SK-N-SH treated with all-trans-retinoic acid at 6 μM for 48 hours (cell line): ENCODE measurements around the gene RHOT2.

Source experiments
- ATAC-seq: fragments of 200-7000 bp; cut with Tn5 transposase; 3 replicates; pipeline ENCODE4 v1.9.1; 2020; ENCODE audit warnings: mild to moderate bottlenecking, moderate library complexity
- ARNTL ChIP-seq: fragments of 450-650 bp; formaldehyde crosslinking; IDR thresholded peaks from 2 replicates; pipeline ENCODE4 v1.5.0; 2020; ENCODE audit warnings: low read depth, mild to moderate bottlenecking, moderate library complexity, borderline replicate concordance
- BACH2 ChIP-seq: fragments of 250-450 bp; sonication (Bioruptor Pico); IDR thresholded peaks from 2 replicates; pipeline ENCODE4 v1.9.0; 2021; ENCODE audit warnings: mild to moderate bottlenecking, borderline replicate concordance
- CSDC2 ChIP-seq: fragments of 250-450 bp; sonication (Bioruptor Pico); IDR thresholded peaks from 2 replicates; pipeline ENCODE4 v1.5.0; 2020; ENCODE audit warnings: mild to moderate bottlenecking, moderate library complexity
- ESRRG ChIP-seq: fragments of 250-450 bp; sonication (Bioruptor Pico); IDR thresholded peaks from 2 replicates; pipeline ENCODE4 v1.6.1; 2021; ENCODE audit warnings: mild to moderate bottlenecking
- GLIS3 ChIP-seq: fragments of 250-450 bp; sonication (Bioruptor Pico); IDR thresholded peaks from 2 replicates; pipeline ENCODE4 v1.5.0; 2020; ENCODE audit warnings: mild to moderate bottlenecking, moderate library complexity
- ISL1 ChIP-seq: fragments of 250-450 bp; sonication (Bioruptor Pico); IDR thresholded peaks from 2 replicates; pipeline ENCODE4 v2.1.2; 2022; ENCODE audit warnings: mild to moderate bottlenecking, moderate library complexity
- OSR1 ChIP-seq: fragments of 250-450 bp; sonication (Bioruptor Pico); IDR thresholded peaks from 2 replicates; pipeline ENCODE4 v1.8.0; 2022; ENCODE audit warnings: moderate library complexity, mild to moderate bottlenecking, inconsistent platforms
- PATZ1 ChIP-seq: fragments of 250-450 bp; sonication (Bioruptor Pico); IDR thresholded peaks from 2 replicates; pipeline ENCODE4 v1.8.0; 2020; ENCODE audit warnings: mild to moderate bottlenecking, moderate library complexity, borderline replicate concordance
- PPARA ChIP-seq: fragments of 250-450 bp; sonication (Bioruptor Pico); IDR thresholded peaks from 2 replicates; pipeline ENCODE4 v1.5.0; 2020; ENCODE audit warnings: mild to moderate bottlenecking, borderline replicate concordance
- RARB ChIP-seq: fragments of 250-450 bp; sonication (Bioruptor Pico); IDR thresholded peaks from 2 replicates; pipeline ENCODE4 v1.8.0; 2021; ENCODE audit warnings: mild to moderate bottlenecking, moderate library complexity
- SNAI2 ChIP-seq: fragments of 250-450 bp; sonication (Bioruptor Pico); IDR thresholded peaks from 2 replicates; pipeline ENCODE4 v1.5.0; 2020; ENCODE audit warnings: mild to moderate bottlenecking, moderate library complexity
- TCF4 ChIP-seq: fragments of 250-450 bp; sonication (Bioruptor Pico); IDR thresholded peaks from 2 replicates; pipeline ENCODE4 v1.8.0; 2021; ENCODE audit warnings: mild to moderate bottlenecking, moderate library complexity, borderline replicate concordance
- TOX ChIP-seq: fragments of 250-450 bp; sonication (Bioruptor Pico); IDR thresholded peaks from 2 replicates; pipeline ENCODE4 v1.8.0; 2021; ENCODE audit warnings: mild to moderate bottlenecking, moderate library complexity, borderline replicate concordance
- TSHZ2 ChIP-seq: fragments of 250-450 bp; sonication (Bioruptor Pico); IDR thresholded peaks from 2 replicates; pipeline ENCODE4 v1.5.0; 2020; ENCODE audit warnings: mild to moderate bottlenecking, moderate library complexity
- ZC3H10 ChIP-seq: fragments of 250-450 bp; sonication (Bioruptor Pico); IDR thresholded peaks from 2 replicates; pipeline ENCODE4 v1.5.1; 2021; ENCODE audit warnings: mild to moderate bottlenecking, moderate library complexity
- ZFP3 ChIP-seq: fragments of 250-450 bp; sonication (Bioruptor Pico); IDR thresholded peaks from 2 replicates; pipeline ENCODE4 v1.5.0; 2020; ENCODE audit warnings: mild to moderate bottlenecking, moderate library complexity
- ZFP30 ChIP-seq: fragments of 450-650 bp; formaldehyde crosslinking; IDR thresholded peaks from 2 replicates; pipeline ENCODE4 v1.5.0; 2022; ENCODE audit warnings: mild to moderate bottlenecking, moderate library complexity
- ZNF565 ChIP-seq: fragments of 450-650 bp; formaldehyde crosslinking; conservative IDR thresholded peaks from 2 replicates; pipeline ENCODE4 v1.5.0; 2020; ENCODE audit warnings: low read depth, mild to moderate bottlenecking, moderate library complexity
- ZNF70 ChIP-seq: fragments of 450-650 bp; formaldehyde crosslinking; IDR thresholded peaks from 2 replicates; pipeline ENCODE4 v1.5.0; 2020; ENCODE audit warnings: mild to moderate bottlenecking, moderate library complexity
- ZNF8 ChIP-seq: fragments of 450-650 bp; formaldehyde crosslinking; IDR thresholded peaks from 2 replicates; pipeline ENCODE4 v1.5.0; 2020; ENCODE audit warnings: mild to moderate bottlenecking, moderate library complexity
- TF ChIP-seq, protein P1 (sequence below): fragments of 250-450 bp; sonication (Bioruptor Pico); IDR thresholded peaks from 2 replicates; pipeline ENCODE4 v1.5.1; 2021; ENCODE audit warnings: mild to moderate bottlenecking, moderate library complexity
- TF ChIP-seq, protein P2 (sequence below): fragments of 250-450 bp; sonication (Bioruptor Pico); IDR thresholded peaks from 2 replicates; pipeline ENCODE4 v1.5.1; 2020; ENCODE audit warnings: low read depth, mild to moderate bottlenecking, moderate library complexity

Gene RHOT2

GRCh38 chr16:626787-627453, 41.0 kb upstream of the RHOT2 start (continued):
- TF ChIP-seq, protein P1, sequence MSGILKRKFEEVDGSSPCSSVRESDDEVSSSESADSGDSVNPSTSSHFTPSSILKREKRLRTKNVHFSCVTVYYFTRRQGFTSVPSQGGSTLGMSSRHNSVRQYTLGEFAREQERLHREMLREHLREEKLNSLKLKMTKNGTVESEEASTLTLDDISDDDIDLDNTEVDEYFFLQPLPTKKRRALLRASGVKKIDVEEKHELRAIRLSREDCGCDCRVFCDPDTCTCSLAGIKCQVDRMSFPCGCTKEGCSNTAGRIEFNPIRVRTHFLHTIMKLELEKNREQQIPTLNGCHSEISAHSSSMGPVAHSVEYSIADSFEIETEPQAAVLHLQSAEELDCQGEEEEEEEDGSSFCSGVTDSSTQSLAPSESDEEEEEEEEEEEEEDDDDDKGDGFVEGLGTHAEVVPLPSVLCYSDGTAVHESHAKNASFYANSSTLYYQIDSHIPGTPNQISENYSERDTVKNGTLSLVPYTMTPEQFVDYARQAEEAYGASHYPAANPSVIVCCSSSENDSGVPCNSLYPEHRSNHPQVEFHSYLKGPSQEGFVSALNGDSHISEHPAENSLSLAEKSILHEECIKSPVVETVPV (CRISPR knock-in tag): no peak
- TF ChIP-seq CSDC2 (CRISPR knock-in tag) (no peak), ZC3H10 (CRISPR knock-in tag) (no peak), ISL1 (CRISPR knock-in tag) (no peak)
- TF ChIP-seq, all 23 proteins: peak for 0

DNA sequence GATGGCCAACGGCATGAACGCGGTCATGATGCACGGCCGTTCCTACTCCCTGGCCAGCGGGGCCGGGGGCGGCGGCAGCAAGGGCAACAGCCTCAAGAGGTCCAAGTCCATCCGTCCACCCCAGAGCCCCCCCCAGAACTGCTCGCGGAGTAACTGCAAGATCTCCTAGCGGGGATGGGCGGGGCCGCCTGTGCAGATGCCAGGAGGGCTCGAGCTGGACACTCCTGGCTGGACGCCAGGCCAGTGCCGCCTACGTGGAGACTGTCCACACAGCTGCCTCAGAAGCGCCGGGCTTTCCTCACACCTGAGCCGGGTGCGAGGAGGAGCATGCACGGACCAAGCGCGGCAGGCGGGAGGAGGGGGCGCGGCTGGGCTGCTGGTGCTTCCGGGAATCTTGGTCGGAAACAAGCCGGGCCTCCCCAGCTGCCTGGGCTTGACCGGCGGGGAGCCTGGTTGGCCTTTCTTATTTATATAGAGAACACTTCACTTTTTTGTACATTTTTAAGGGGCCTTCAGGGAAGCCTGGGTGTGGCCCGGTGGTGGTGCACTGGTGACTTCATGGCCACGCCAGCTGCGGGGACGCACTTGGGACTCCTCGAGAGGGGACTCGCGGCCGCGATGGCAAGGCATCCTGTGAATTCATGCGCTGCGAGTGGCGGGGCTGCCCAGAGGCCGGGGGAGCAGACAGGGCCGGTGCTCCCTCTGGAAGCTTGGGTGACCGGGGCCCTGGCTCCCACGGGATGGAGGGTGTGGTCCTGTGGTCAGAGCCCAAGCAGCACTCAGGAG, 40.3 kb upstream of the RHOT2 start:
- peak; percentile 2; the same call in 1 of the 3 replicates for ATAC-seq
- no peak for TF ChIP-seq BACH2 (CRISPR knock-in tag)
- TF ChIP-seq GLIS3 (CRISPR knock-in tag): no peak
- TF ChIP-seq CSDC2 (CRISPR knock-in tag): no peak
- TF ChIP-seq TOX (CRISPR knock-in tag): no peak
- TF ChIP-seq ZFP3 (CRISPR knock-in tag): no peak
- TF ChIP-seq ESRRG (CRISPR knock-in tag): no peak
- TF ChIP-seq PATZ1 (CRISPR knock-in tag): no peak
- no peak for TF ChIP-seq RARB (CRISPR knock-in tag)
- no peak for TF ChIP-seq ZNF565 (CRISPR knock-in tag)
- no peak for TF ChIP-seq ZC3H10 (CRISPR knock-in tag)
- TF ChIP-seq TSHZ2: no peak
- no peak for TF ChIP-seq ZNF70 (CRISPR knock-in tag)
- no peak for TF ChIP-seq PPARA (CRISPR knock-in tag)
- TF ChIP-seq ZNF8 (CRISPR knock-in tag): no peak
- TF ChIP-seq OSR1 (CRISPR knock-in tag): no peak
- TF ChIP-seq, all 23 proteins: peak for 0

- no peak for ATAC-seq
- TF ChIP-seq BACH2 (CRISPR knock-in tag) (no peak), PATZ1 (CRISPR knock-in tag) (no peak), ARNTL (no peak), ZFP3 (CRISPR knock-in tag) (no peak), ISL1 (CRISPR knock-in tag) (no peak), TOX (CRISPR knock-in tag) (no peak), ZC3H10 (CRISPR knock-in tag) (no peak), CSDC2 (CRISPR knock-in tag) (no peak), ZNF8 (CRISPR knock-in tag) (no peak), PPARA (CRISPR knock-in tag) (no peak), SNAI2 (CRISPR knock-in tag) (no peak), ZNF70 (CRISPR knock-in tag) (no peak), GLIS3 (CRISPR knock-in tag) (no peak), ZFP30 (CRISPR knock-in tag) (no peak), TSHZ2 (no peak), TCF4 (CRISPR knock-in tag) (no peak), ESRRG (CRISPR knock-in tag) (no peak), OSR1 (CRISPR knock-in tag) (no peak)
- TF ChIP-seq, protein P2, sequence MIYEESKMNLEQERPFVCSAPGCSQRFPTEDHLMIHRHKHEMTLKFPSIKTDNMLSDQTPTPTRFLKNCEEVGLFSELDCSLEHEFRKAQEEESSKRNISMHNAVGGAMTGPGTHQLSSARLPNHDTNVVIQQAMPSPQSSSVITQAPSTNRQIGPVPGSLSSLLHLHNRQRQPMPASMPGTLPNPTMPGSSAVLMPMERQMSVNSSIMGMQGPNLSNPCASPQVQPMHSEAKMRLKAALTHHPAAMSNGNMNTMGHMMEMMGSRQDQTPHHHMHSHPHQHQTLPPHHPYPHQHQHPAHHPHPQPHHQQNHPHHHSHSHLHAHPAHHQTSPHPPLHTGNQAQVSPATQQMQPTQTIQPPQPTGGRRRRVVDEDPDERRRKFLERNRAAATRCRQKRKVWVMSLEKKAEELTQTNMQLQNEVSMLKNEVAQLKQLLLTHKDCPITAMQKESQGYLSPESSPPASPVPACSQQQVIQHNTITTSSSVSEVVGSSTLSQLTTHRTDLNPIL: no peak
Observed at GRCh38 chr16:628321-629061, 39.4 kb upstream of the RHOT2 start.
